ENCODE measurements around the gene XPO6.

- TF ChIP-seq CTCF (IDR thresholded peaks at IDR 0.05) (no peak), POLR2A (IDR thresholded peaks at IDR 0.05) (no peak), EP300 (IDR thresholded peaks at IDR 0.05) (no peak)
Measured at GRCh38 chr16:28167221-28167620, 44.5 kb downstream of the XPO6 start.

Measured in tibial nerve (tissue), 4 donors.